NCI-H187 (cell line): ENCODE data around the gene DLG2.
A peak's percentile ranks its signal among the peaks of the same experiment; 100 is the strongest.
"Not testable (repeated sequence)": the region's sequence is repeated elsewhere in the genome, so short reads cannot be mapped to it uniquely, and the experiment has no call there.

ENCODE experiments used
- DNase-seq, 2 experiments: peaks; one replicate each; lab custom pipeline; 2025; lab: John Stamatoyannopoulos, UW

The DLG2 gene

DNA sequence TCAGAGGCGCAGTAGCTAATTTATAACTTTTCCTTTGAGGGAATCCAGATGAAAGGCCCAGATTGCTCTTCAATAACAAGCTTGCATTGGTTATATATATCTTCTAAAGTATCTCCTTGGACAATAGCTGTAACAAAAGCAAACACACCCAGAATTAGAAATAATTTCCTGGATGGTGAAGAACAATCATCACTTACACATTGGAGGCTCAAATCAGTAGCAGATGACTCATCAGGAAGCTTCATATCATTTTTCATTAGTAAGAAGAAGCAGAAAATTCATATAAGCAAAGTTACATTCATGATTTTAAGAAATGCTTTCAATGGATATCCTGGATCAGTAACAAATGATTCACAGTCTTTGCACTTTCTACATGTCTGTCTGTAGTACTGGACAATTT lies 2167.3 kb downstream of the DLG2 start:
- no peak for DNase-seq

DNA sequence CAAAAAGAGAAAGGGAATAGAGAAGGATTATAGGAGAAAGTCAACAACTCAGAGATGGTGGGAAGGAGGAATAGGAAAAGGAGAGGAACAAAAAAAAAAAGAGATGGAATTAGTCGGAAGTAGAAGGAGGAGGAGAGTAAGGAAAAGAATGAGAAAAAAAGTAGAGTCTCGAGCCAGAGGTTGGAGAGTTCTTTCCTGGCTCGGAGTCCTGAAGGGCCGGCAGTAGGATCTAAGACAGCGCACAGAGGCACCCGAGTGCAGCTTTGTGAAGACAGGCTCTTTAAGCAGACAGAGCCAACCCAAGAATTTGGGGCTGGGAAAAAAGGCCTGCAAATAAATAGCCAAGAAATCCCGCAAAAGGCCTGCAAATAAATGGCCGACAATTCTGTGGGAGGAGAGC lies 2170.6 kb downstream of the DLG2 start:
- no peak for DNase-seq

GRCh38 chr11:83456075-83456474 lies 2171.1 kb downstream of the DLG2 start:
- no peak for DNase-seq

- DNase-seq = no peak
Observed at GRCh38 chr11:83455356-83455755, 2171.8 kb downstream of the DLG2 start.

- no peak for DNase-seq
Observed at GRCh38 chr11:83454674-83455073, 2172.5 kb downstream of the DLG2 start.

DNA sequence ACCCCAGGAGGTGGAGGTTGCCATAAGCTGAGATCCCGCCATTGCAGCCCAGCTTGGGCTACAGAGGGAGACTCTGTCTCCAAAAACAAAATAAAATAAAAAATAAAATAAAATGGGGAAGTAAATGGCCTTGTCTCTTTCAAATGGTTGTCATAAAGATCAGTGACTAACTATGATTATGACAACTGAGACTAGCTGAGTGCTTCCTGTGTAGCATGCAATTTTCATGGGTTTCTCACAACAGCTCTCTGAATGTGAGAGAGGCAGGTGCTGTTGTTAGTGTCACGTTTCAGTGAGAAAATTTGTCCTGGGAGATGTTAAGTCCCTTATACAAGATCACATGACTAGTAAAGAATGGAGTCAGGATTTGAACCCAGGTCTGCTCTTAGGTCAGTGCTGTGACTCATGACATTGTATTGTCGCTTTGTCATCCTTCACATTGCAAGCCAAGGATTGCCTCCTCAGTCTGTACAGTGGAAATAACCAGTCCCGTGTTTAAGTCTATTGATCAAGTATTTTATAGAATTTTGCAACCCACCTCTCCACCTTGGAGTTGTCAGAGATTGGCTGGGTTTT lies 2177.7 kb downstream of the DLG2 start:
- DNase-seq = no peak

DNA sequence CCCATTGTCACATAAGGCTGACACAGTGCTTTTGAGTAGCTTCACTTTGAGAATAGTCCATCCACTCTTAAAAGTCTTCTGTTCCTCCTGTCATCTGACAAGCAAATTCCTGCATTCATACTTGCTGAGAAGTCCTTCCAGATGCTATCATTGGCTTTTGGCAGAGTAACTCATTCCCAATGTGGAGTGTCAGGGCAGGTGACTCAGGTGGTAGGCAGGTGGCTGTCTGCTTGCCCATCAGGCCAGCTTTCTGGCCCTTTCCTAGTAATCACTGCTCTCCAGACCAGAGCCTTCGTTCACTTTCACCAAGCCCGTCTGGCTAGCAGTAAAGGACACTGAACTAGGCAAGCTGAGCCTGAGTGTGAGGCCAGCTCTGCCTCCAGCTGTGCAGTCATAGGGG lies 2178.5 kb downstream of the DLG2 start:
- DNase-seq = no peak

DNA sequence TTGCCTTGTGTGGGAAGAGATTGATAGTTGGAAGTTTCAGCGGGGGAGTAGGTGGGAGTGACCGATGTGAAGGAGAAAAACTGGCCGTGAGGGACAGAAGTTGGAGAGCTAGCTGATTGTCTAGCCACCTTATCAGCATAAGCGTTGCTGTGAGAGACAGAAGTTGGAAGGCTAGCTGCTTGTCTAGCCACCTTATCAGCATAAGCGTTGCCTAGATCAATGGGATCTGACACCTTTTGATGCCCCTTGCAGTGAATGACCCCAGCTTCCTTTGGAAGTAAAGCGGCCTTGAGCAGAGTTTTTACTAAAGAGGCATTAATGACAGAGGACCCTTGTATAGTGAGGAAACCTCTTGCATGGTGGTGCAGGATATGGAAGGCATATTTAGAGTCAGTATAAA lies 2183.3 kb downstream of the DLG2 start:
- not testable (repeated sequence) for DNase-seq

DNA sequence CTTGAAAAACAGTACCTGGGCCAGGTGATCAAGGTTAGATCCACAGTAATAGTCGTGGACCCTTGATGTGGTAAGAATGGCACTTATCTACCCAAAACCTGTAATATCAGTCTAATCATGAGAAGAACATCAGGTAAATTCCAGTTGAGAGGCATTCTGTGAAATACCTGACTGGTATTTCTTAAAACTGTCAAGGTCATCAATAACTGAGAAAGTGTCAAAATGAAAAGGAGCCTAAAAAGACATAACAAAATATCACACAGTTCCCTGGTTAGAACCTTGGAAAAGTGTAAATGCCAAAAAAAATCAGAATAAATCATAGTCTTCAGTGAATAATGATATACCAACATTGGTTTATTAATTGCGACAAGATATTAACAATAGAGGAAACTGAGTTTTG lies 2185.5 kb downstream of the DLG2 start:
- DNase-seq = no peak

DNA sequence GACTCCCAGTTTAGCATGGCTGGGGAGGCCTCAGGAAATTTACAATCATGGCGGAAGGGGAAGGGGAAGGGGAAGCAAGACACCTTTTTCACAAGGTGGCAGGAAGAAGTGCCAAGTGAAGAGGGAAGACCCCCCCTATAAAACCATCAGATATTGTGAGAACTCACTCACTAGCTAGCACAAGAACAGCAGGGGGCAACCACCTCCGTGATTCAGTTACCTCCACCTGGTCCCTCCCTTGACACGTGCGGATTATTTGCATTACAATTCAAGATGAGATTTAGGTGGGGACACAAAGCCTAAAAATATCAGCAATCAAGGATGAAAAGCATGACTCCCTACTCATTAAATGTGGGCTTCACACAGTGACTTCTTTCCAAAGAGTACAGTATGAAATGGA lies 2186.0 kb downstream of the DLG2 start:
- DNase-seq = no peak

DNA sequence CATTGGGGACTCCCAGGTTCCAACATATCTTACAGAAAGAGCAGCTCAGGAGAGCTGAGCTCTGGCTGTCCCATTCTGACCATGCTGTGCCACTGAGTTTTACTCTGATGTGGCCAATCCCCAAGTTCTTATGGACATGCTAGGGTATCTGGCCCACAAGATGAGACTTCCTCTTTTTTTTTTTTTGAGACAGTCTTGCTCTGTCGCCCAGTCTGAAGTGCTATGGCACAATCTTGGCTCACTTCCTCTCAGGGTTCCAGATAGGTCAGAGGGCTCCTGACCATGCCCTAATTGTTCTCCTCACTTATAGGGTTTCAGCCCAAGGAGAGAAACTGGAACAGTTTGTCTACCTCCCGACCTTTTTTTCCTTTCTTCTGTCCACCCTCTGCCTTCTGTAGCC lies 2188.7 kb downstream of the DLG2 start:
- DNase-seq = no peak

- no peak for DNase-seq
Observed at GRCh38 chr11:83437939-83438338, 2189.2 kb downstream of the DLG2 start.

- no peak for DNase-seq
Observed at GRCh38 chr11:83436855-83437254, 2190.3 kb downstream of the DLG2 start.

DNA sequence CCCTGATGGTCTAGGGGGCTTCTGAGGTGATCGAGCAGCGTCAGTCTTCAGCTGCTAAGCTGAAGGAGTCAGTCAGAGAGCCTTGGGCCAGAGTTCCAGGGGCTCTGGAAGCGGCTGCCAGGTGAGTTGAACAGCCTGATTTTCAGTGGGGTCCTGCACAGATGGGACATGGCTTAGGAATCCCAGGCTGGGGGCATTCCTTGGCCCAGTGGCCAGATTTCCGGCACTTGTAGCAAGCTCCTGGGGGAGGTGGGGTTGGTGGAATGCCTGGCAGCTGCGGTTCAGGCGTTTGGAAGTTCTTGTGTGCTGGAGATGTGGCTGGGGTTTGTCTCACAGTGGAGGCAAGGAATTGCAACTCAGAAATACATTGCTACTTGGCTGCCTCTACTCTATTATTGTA lies 2192.3 kb downstream of the DLG2 start:
- not testable (repeated sequence) for DNase-seq

- DNase-seq = no peak
Observed at GRCh38 chr11:83427943-83428342, 2199.2 kb downstream of the DLG2 start.

DNA sequence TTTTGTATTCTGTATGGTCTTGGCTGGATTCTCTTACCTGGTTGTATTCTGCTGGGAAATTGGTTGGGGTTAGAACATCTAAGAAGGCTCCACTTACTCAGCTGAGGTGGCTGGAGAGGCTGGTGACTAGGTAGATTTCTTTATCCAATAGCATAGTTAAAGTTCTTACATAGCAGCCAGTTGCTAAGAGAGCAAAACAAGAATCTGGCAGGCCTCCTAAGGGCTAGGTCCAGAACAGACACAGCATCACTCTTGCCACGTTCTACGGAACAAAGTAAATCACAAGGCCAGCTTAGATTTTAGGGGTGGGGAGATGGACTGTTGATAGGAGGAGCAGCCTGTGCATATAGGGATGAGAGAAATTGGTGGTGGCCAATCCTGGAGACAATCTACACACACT lies 2199.6 kb downstream of the DLG2 start:
- no peak for DNase-seq

DNA sequence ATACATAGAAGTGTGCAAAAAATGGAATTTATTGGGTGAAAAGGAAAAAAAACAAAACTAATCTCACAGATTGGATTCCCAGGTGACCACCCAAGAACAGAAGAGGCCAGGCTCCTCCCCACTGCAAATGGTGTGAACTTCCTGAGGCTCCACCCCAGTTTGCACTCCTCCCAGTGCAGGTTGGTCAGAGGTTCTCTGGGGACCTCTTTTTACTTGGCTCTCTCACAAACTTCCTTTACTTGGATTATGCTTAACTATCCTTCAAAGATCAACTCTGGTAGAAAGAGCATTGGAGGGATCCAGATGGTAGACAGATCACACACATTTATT lies 2202.0 kb downstream of the DLG2 start:
- DNase-seq = no peak

DNA sequence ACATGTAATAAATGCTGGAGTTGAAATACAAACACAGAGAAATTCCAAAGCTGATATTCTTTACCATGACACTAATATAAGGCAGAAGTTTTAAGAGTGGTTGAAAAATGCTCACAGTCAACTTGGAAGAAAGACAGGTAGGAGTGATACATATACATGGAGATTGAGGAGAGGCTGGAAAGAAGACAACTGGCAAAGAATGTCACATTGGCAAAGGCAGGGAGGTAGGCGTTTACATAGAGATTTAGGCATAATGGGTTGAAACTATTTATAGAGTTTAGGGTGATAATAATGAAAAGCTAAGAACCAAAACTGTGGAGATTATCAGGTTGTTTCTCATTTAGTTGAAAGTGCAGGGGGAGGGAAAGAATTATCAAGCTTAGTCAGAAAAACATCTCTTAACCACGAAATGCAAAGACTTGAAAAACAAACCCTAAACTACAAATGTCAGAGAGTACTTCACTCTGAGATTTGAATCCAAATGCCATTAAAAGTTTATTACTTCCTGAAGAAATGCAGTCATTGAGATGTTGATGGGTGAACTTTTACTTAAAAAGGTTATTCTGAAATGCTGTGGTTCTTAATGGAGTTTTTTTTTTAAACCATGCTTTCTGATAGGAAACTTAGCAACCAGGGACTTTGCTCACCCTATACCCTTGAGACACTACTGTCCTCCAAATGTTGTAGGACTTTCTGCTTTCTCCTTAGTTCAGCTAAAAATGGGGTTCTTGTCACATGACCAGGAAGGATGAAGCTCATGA lies 2202.6 kb downstream of the DLG2 start:
- no peak for DNase-seq

DNA sequence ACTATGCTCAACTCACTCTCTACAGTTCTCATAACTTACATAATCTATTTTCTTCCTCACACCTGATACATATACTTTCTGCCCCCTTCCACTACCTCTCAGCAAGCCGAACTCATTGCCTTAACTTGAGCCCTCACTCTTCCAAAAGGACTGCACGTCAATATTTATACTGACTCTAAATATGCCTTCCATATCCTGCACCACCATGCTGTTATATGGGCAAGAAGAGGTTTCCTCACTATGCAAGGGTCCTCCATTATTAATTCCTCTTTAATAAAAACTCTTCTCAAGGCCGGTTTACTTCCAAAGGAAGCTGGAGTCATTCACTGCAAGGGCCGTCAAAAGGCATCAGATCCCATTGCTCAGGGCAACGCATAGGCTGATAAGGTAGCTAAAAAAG lies 2204.5 kb downstream of the DLG2 start:
- DNase-seq = not testable (repeated sequence)

DNA sequence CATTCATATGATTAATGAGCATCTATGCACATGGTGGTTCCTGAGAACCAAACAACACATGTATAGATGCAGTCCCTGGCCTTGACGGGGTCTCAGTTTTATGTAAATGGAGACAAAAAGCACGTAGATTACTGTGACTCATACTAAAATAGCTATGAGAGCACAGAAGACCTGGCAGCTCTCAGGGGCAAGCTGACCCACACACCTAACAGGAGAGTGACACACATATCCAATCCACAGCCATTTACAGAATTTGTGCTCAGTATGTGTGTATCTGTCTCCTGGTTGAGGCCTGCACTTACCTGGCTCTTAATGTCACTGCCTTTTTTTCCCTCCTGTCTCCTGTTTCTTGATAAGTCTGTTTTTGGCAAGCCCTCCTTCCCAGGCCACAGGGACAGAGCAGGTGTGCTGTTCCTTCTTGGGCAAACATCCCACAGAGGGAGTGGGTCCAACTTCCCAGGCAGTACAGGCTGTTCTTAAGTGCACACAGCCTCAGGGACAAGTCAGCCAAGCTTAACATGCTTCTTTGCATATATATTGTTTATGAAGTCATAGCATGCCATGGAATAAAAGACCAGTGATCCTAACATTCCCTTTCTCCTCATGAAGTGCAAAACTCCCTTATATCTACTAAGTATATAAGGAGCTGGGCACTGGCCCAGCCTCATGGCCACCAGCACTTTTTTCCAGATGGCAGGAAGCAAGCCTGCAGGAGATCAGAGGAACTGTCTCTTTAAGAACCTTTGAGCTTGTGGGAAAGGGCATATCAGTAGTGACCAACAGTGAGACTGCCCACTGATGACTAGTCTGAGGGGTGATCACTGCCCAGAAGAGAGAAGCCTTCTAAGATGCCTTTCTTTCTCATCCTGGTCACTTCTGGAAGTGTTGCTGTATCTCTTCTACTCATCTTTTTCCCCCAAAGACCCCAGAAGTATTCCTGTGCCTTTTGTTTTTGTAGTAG lies 2216.3 kb downstream of the DLG2 start:
- DNase-seq = no peak

DNA sequence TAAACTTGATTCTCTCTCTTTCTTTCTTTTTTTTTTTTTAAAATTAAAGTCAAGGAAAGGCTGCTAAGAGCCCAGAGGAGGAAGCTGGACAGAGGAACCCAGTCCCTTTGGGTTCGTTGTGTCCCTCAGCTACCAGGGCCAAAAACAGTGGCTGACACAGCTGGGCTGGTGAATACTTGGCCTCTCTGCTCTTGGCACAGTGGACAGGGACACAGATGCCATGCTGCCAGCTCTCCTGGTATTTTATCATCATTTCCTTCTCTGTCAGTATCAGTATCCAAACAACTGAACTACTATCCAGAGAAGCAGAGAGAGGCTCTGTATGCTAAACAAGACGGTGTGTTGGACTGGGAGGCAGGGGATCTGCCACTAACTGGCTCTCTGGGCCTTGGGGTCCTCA lies 2217.3 kb downstream of the DLG2 start:
- no peak for DNase-seq

- DNase-seq = peak in 1 of 2 experiments; percentile 21
Observed at GRCh38 chr11:83409476-83409875, 2217.7 kb downstream of the DLG2 start.

- DNase-seq = no peak
Observed at GRCh38 chr11:83408946-83409345, 2218.2 kb downstream of the DLG2 start.
